ENCODE data around the gene PARD3. TPM values are rescaled to one million over a fixed set of nuclear protein-coding genes. Genes with fewer than 3 reads are reported as not detected.

Gene PARD3
- total RNA-seq, 4 donors from 2014 or later, result 150 to 172 (median 165) TPM

DNA sequence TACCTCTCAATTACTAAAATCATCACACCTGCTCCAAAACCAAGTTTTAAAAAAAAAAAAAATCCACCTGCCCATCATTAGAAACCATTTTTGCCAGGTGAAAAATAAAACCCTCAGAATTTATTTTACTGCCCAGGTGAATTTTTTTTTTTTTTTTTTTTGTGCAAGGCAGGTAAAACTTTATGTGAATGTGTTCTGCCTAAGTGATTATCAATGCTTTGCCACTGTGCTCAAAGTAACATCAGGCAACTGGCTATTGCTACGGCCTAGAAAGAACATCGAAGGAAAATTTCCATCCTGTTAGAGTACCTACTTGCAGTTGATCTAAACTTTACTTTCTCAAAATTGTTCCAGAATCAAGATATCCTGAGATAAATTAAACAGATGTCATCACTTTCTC is 512.1 kb downstream of the PARD3 start:
- no peak for DNase-seq (ENCODE audit: low spot score in 2 of 2)
- intact Hi-C loops (cut with DNase I; ENCODE audit: low total_unique reads), result no loop called here
- no peak for TF ChIP-seq POLR2A (IDR thresholded peaks at IDR 0.05)
- TF ChIP-seq, protein P1, sequence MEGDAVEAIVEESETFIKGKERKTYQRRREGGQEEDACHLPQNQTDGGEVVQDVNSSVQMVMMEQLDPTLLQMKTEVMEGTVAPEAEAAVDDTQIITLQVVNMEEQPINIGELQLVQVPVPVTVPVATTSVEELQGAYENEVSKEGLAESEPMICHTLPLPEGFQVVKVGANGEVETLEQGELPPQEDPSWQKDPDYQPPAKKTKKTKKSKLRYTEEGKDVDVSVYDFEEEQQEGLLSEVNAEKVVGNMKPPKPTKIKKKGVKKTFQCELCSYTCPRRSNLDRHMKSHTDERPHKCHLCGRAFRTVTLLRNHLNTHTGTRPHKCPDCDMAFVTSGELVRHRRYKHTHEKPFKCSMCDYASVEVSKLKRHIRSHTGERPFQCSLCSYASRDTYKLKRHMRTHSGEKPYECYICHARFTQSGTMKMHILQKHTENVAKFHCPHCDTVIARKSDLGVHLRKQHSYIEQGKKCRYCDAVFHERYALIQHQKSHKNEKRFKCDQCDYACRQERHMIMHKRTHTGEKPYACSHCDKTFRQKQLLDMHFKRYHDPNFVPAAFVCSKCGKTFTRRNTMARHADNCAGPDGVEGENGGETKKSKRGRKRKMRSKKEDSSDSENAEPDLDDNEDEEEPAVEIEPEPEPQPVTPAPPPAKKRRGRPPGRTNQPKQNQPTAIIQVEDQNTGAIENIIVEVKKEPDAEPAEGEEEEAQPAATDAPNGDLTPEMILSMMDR (IDR thresholded peaks at IDR 0.05), result no peak
- H3K4me3 ChIP-seq (ENCODE audit: low read depth, poor library complexity, severe bottlenecking), result no peak overlapping the region
- 94 to 95% methylated on average over 2 of the region's 2 CpGs for WGBS, 2 donors

DNA sequence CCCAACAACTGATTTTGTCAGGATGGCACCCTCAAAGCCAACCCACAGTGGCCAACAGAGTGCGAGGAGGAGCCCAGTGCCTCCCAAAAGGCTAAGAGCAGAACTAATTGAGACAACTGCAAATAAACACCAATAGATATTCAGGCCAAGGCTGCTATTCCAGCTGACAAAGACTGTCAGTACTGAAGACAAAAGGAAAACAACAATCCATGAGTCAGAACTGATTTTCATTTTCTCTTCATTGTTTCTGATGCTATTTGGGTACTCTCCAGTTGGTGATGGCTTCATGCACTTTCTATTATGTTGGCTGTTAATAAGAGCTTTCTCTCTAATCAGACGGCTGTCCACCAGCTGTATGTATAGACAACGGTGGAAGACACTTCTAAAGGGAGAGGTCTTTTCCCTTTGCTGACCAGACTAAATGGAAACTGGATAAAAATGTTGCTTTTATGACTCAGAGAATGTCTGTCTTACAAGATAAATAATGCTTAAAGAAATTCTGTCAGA is 515.9 kb downstream of the PARD3 start:
- 60 to 63% methylated on average over 3 of the region's 3 CpGs for WGBS, 2 donors
- intact Hi-C loops (cut with DNase I; ENCODE audit: low total_unique reads), result no loop called here
- no peak for DNase-seq (ENCODE audit: low spot score in 2 of 2)
- no peak for TF ChIP-seq POLR2A (IDR thresholded peaks at IDR 0.05)
- TF ChIP-seq, protein P1 (IDR thresholded peaks at IDR 0.05), result no peak
- H3K4me3 ChIP-seq (ENCODE audit: low read depth, poor library complexity, severe bottlenecking), result no peak overlapping the region

DNA sequence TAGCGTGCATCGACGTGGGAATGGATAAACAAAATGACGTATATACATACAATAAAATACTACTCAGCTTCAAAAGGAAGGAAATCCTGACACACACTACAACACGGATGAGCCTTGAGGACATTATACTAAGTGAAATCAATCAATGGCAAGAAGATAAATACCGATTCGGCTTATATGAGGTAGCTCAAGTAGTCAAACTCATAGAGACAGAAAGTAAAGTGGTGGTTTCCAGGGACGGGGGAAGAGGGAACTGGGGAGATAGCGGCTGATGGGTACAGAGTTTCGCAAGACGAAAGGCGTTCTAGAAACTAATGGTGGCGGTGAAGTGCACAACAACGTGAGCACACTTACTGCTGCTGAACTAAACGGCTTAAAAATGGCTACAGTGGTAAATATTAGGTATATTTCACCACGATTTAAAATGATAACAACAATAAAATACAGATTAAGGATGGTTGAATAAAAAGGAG is 516.7 kb downstream of the PARD3 start:
- intact Hi-C loops (cut with DNase I; ENCODE audit: low total_unique reads), result no loop called here
- TF ChIP-seq, protein P1 (IDR thresholded peaks at IDR 0.05), result no peak
- WGBS, 2 donors, result 86 to 92% methylated on average over 16 of the region's 16 CpGs
- DNase-seq (ENCODE audit: low spot score in 2 of 2), result no peak
- H3K4me3 ChIP-seq (ENCODE audit: low read depth, poor library complexity, severe bottlenecking), result no peak overlapping the region

DNA sequence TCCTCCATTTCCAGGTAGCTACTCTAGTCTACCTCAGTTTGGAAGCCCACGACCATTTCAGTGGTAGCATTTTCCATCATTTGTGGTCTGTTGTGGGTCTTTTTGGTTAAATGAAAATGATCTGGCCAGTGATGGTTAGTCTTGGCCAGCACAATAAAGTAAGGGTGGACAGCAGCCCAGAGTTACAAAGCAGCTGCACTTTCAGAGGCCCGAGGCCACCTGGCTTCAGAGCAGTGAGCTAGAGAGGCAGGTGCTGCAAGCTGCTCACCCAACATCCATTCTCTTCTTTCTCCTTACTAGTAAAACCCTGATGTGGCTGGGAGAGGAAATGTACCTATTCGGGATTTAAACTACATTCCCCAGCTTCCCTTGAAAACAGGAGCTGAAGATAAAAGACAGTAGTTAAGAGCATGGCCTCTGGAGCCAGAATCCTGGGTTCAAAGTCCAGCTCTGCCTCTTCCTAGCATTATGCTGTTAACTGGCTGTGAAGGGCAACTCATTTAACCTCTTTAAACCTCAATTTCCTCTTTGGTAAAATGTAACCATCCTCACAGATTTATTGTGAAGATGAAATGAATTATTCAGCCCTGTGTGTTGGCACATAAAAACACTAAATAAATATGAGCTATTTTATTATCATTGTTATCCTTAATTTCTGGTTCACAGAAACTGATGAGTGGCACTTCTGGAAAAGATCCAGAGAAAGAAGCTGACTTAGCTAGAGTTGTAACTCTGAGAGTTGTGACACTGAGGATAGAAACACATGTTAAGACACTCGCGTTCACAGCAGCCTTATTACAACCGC is 517.4 kb downstream of the PARD3 start:
- intact Hi-C loops (cut with DNase I; ENCODE audit: low total_unique reads), result no loop called here
- 73 to 85% methylated on average over 6 of the region's 6 CpGs for WGBS, 2 donors

DNA sequence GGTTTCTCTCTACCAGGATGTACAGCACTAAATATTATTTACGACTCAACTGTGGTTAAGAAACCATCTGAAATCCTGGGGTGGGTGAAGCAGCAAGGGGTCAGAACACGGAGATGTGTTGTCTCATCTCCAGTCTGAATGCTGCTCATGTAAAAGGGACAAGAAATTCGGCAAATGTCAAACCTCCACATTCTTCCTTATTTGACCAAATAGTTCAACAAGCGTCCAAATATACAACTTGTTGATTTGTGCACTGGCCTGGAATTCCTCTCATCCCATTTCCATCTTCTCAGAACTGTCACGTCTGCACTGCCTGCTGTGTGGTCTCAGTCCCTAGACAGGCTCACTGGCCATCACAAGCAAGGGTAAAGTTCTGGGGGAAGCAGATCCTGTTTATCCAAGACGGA is 520.0 kb downstream of the PARD3 start:
- intact Hi-C loops (cut with DNase I; ENCODE audit: low total_unique reads), result no loop called here
- WGBS, 2 donors, result 78 to 79% methylated on average over 6 of the region's 6 CpGs
- no peak overlapping the region for H3K4me3 ChIP-seq (ENCODE audit: low read depth, poor library complexity, severe bottlenecking)
- no peak for DNase-seq (ENCODE audit: low spot score in 2 of 2)
- TF ChIP-seq POLR2A (IDR thresholded peaks at IDR 0.05), result no peak
- TF ChIP-seq, protein P1 (IDR thresholded peaks at IDR 0.05), result no peak

More for the DNA sequence above, 517.4 kb downstream of the PARD3 start:
- H3K4me3 ChIP-seq (ENCODE audit: low read depth, poor library complexity, severe bottlenecking), result no peak overlapping the region
- DNase-seq (ENCODE audit: low spot score in 2 of 2), result no peak
- TF ChIP-seq, protein P1 (IDR thresholded peaks at IDR 0.05), result no peak
- no peak for TF ChIP-seq POLR2A (IDR thresholded peaks at IDR 0.05)
